Muscle layer of colon (tissue), 2 donors: Measurements from ENCODE around the gene ETFRF1.
A peak's percentile ranks its signal among the peaks of the same experiment; 100 is the strongest.

Experiments
- H3K27ac ChIP-seq: one replicate; pipeline ENCODE4 v1.7.0; 2013; ENCODE audit warnings: low read depth, mild to moderate bottlenecking, low read length, moderate library complexity
- H3K27me3 ChIP-seq, 2 donors: one replicate each; pipeline ENCODE4 v1.7.0; 2013; ENCODE audit warnings: low read length in 2 of 2, mild to moderate bottlenecking in 2 of 2; ENCODE audit not compliant: insufficient read depth in 2 of 2, control insufficient read depth in 1 of 2
- H3K36me3 ChIP-seq: one replicate; pipeline ENCODE4 v1.7.0; 2013; ENCODE audit warnings: mild to moderate bottlenecking, low read length; ENCODE audit not compliant: insufficient read depth
- H3K4me1 ChIP-seq: one replicate; pipeline ENCODE4 v1.7.0; 2013; ENCODE audit warnings: mild to moderate bottlenecking, low read length; ENCODE audit not compliant: insufficient read depth
- H3K4me3 ChIP-seq, 2 donors: one replicate each; pipeline ENCODE4 v1.7.0; 2013; ENCODE audit warnings: low read length in 2 of 2, low read depth in 1 of 2, mild to moderate bottlenecking in 1 of 2, moderate library complexity in 1 of 2
- H3K9ac ChIP-seq: one replicate; pipeline ENCODE4 v1.7.0; 2013; ENCODE audit warnings: low read length
- H3K9me3 ChIP-seq: one replicate; pipeline ENCODE4 v1.7.0; 2013; ENCODE audit warnings: mild to moderate bottlenecking, low read length
- donor health status: abdominal sarcoma.
- donor health status: Adenocarcinoma of cecum.

ETFRF1 gene

GRCh38 chr12:25251769-25252168, 56.7 kb downstream of the ETFRF1 start:
- Histone ChIP-seq H3K27ac (peak overlapping the region; percentile 85), H3K4me1 (peaks cover 6% of the 10 kb centered on the region), H3K4me3 (peak overlapping the region; percentile 44 to 85), H3K27me3 (no peaks in the 10 kb centered on the region), H3K36me3 (no peaks in the 10 kb centered on the region), H3K9ac (peak overlapping the region; percentile 16), H3K9me3 (no peaks in the 10 kb centered on the region)

- H3K4me1 ChIP-seq: peaks cover 6% of the 10 kb centered on the region
Measured at GRCh38 chr12:25252946-25253345, 57.9 kb downstream of the ETFRF1 start.

GRCh38 chr12:25253371-25254068, 58.5 kb downstream of the ETFRF1 start:
- Histone ChIP-seq H3K4me3 (no peak overlapping the region), H3K9me3 (no peaks in the 10 kb centered on the region), H3K36me3 (no peaks in the 10 kb centered on the region), H3K27ac (no peak overlapping the region), H3K4me1 (peaks cover 6% of the 10 kb centered on the region), H3K27me3 (no peaks in the 10 kb centered on the region), H3K9ac (no peak overlapping the region)

More at GRCh38 chr12:25252946-25253345, 57.9 kb downstream of the ETFRF1 start:
- Histone ChIP-seq H3K27me3 (no peaks in the 10 kb centered on the region), H3K9me3 (no peaks in the 10 kb centered on the region), H3K36me3 (no peaks in the 10 kb centered on the region), H3K9ac (no peak overlapping the region), H3K4me3 (no peak overlapping the region), H3K27ac (no peak overlapping the region)

- H3K27me3 ChIP-seq: no peaks in the 10 kb centered on the region
Measured at GRCh38 chr12:25254271-25254880, 59.3 kb downstream of the ETFRF1 start.

More at GRCh38 chr12:25254271-25254880, 59.3 kb downstream of the ETFRF1 start:
- H3K9ac ChIP-seq: no peak overlapping the region
- H3K9me3 ChIP-seq: no peaks in the 10 kb centered on the region
- no peaks in the 10 kb centered on the region for H3K36me3 ChIP-seq
- H3K27ac ChIP-seq: no peak overlapping the region
- H3K4me1 ChIP-seq: peaks cover 5% of the 10 kb centered on the region
- H3K4me3 ChIP-seq: no peak overlapping the region
